ENCODE results near the gene DNAJC15.

GRCh38 chr13:43110658-43111057 lies 87.3 kb downstream of the DNAJC15 start:
- TF ChIP-seq, protein P1, sequence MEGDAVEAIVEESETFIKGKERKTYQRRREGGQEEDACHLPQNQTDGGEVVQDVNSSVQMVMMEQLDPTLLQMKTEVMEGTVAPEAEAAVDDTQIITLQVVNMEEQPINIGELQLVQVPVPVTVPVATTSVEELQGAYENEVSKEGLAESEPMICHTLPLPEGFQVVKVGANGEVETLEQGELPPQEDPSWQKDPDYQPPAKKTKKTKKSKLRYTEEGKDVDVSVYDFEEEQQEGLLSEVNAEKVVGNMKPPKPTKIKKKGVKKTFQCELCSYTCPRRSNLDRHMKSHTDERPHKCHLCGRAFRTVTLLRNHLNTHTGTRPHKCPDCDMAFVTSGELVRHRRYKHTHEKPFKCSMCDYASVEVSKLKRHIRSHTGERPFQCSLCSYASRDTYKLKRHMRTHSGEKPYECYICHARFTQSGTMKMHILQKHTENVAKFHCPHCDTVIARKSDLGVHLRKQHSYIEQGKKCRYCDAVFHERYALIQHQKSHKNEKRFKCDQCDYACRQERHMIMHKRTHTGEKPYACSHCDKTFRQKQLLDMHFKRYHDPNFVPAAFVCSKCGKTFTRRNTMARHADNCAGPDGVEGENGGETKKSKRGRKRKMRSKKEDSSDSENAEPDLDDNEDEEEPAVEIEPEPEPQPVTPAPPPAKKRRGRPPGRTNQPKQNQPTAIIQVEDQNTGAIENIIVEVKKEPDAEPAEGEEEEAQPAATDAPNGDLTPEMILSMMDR (IDR thresholded peaks at IDR 0.05): no peak
- TF ChIP-seq POLR2AphosphoS5 (IDR thresholded peaks at IDR 0.05; ENCODE audit: low read depth, low read length) (no peak), TCF7L2 (IDR thresholded peaks at IDR 0.05; ENCODE audit: low read depth, low read length) (no peak)

Data from Panc1 (cell line).